Measurements from ENCODE around the gene PXMP4.

Gene PXMP4

DNA sequence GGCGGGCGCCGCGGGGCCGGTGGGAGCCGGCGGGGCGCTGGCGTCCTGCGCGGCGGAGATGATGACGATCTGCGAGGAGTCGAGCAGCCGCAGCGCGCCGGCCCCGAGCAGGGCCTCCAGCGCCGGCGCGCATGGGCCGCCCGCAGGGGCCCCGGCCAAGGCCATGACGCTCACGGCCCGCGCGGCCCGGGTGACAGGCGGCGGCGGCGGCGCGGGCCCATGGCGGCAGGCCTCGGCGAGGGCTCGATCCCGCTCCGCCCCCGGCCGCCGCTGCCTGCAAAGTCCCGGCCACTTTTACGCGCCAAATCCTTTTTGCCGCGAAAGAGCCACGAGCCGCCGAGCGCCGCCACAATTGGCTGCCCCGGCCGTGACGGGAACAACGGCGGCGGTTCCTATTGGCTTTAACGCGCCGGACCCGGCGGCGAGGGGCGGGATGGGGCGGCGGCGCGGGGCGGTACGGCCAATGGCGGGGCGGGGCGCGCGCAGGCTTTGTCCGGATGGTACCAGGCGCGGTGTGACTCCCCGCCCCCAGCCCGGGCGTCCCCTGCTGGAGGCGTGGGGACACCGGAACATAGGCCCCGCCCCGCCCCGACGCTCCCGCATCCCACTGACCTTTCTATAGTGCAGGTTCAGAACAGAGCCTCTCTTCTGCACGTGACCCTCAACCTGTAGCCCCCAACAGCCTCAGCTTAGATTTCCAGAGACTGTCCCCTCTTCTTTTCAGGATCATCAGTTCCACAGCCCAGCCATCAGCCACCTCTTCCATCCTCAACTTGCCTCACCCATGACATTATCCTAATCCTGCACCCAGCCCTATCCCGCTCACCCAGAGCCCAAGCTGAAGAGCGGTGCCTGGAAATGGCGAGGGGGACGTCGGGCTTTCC, 33.8 kb downstream of the PXMP4 start, which contains the start of gene E2F1:
E2F1 (minus strand) TSS at position 286 of the 884 bp plus-strand sequence; CDS start at position 165, 121 bp downstream.
- peak within 1 kb of the TSS; percentile 70 for H3K9ac ChIP-seq (ENCODE audit: low read depth, low read length)
- H3K36me3 ChIP-seq (ENCODE audit: control insufficient read depth, insufficient read depth, low read length), result peaks cover 2% of the 10 kb centered on the region
- H3K27me3 ChIP-seq (ENCODE audit: control insufficient read depth, insufficient read depth, low read length), result peaks cover 12% of the 10 kb centered on the region
- H3K4me3 ChIP-seq (ENCODE audit: low read depth, low read length), result peak within 1 kb of the TSS; percentile 67
- no peaks in the 10 kb centered on the region for H3K9me3 ChIP-seq (ENCODE audit: control insufficient read depth, insufficient read depth, low read length)
- H3K4me1 ChIP-seq (ENCODE audit: control insufficient read depth, insufficient read depth, low read length), result peaks cover 8% of the 10 kb centered on the region

DNA sequence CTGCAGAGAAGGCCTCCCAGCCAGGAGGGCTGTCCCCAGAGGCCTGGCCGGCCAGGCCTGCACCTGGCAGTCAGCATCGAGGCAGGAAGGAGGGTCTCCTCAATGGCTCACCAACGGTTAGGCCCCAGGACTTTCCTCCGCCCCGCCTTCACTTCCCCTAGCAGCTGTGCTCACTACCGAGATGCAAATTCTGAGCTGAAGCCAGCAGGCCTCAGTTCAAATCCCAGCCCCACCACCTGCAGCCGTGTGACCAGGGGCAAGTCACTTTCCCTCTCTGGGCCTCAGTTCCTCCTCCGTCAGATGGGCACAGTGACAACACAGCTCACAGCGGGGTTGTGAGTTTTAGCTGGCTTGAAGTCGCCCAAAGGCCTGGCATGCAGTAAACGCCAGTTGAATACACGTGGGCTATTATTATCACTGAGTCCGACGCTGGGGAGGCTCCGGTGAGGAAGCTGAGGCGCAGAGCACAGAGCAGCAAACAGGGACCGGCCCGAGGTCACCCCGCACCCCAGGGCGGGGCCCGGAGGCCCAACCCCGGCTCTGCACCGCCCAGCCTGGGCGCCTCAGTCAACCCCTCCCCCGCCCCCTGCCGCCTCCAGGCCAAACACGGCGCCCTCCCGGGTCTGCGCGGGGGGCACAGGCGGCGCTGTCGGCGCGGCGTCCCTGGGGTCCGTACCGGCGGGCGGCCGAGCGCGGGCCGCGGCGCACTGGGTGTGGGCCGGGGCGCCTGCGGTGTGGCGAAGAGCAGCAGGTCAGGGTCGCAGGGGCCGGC, 34.6 kb downstream of the PXMP4 start:
- H3K4me3 ChIP-seq (ENCODE audit: low read depth, low read length), result peak overlapping the region; percentile 67
- H3K27me3 ChIP-seq (ENCODE audit: control insufficient read depth, insufficient read depth, low read length), result peaks cover 12% of the 10 kb centered on the region
- peaks cover 2% of the 10 kb centered on the region for H3K36me3 ChIP-seq (ENCODE audit: control insufficient read depth, insufficient read depth, low read length)
- peaks cover 8% of the 10 kb centered on the region for H3K4me1 ChIP-seq (ENCODE audit: control insufficient read depth, insufficient read depth, low read length)
- no peaks in the 10 kb centered on the region for H3K9me3 ChIP-seq (ENCODE audit: control insufficient read depth, insufficient read depth, low read length)
- H3K9ac ChIP-seq (ENCODE audit: low read depth, low read length), result peak overlapping the region; percentile 70

DNA sequence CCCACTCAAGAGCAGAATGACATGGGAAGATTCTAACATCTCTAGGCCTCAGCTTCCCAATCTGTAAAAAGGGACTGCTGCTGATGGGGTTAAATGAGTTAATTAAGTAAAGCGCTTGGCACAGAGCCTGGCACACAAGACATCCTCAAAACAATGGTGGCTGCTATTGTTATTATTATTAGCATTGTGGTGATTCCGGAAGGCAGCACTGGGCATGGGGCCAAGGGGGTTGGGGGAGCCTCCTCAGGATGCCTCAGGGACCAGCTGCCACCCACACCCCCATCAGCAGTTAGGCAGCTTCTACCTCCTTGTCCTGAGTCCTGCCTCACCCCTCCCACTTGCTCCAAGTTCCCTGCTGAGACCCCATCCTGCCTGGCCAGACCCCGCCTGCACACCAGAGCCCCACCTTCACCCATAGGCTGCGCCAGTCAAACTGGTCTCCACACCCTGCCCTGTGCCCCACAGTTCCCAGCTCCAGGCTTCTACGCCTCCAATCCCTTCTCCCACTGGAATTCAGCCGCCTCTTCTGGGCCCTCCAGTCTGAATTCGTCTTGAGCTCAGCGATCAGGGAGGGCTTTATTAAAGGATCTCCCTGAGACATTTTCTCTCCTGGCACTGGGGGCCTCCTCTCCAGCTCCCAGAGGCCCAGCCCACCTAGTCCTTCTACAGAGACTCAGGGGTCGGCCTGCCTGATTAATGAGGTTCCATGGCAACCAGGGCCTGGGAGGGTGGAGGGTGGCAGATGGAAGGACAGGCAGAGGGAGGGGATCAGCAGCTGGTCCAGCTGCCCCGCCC, 35.4 kb downstream of the PXMP4 start:
- peaks cover 9% of the 10 kb centered on the region for H3K27me3 ChIP-seq (ENCODE audit: control insufficient read depth, insufficient read depth, low read length)
- peak overlapping the region; percentile 70 for H3K9ac ChIP-seq (ENCODE audit: low read depth, low read length)
- H3K9me3 ChIP-seq (ENCODE audit: control insufficient read depth, insufficient read depth, low read length), result no peaks in the 10 kb centered on the region
- peaks cover 6% of the 10 kb centered on the region for H3K4me1 ChIP-seq (ENCODE audit: control insufficient read depth, insufficient read depth, low read length)
- peak overlapping the region; percentile 67 for H3K4me3 ChIP-seq (ENCODE audit: low read depth, low read length)
- H3K36me3 ChIP-seq (ENCODE audit: control insufficient read depth, insufficient read depth, low read length), result peaks cover 5% of the 10 kb centered on the region

DNA sequence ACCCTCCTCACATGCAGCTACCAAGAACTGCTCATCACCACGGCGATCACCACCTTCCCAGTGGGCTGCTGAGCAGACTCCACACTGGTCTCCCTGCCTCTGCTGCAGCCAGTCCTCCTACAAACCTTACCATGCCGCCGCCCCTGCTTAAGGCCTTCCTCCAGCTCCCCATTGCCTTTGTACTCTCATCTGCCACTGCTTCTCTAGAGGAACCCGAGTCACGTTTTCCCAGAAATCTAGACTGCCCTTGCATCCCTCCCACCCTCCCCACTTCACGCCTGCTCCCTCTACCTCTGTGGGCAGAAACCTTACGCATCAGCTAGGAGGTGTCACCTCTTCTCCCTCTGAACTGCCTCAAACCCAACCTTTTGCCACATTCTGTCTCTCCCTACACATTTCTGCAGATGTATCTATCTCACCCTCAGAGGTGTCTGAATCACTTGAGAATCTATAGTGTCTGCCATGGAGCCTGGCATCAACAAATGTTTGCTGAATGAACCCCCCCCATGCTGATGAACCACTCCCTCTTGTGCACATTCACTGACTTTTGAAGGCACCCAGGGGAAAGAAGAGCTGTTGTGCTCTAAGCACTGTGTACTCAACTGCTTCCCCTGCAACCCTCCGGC, 38.3 kb downstream of the PXMP4 start:
- H3K9me3 ChIP-seq (ENCODE audit: control insufficient read depth, insufficient read depth, low read length), result no peaks in the 10 kb centered on the region
- peaks cover 5% of the 10 kb centered on the region for H3K4me1 ChIP-seq (ENCODE audit: control insufficient read depth, insufficient read depth, low read length)
- no peak overlapping the region for H3K4me3 ChIP-seq (ENCODE audit: low read depth, low read length)
- H3K27me3 ChIP-seq (ENCODE audit: control insufficient read depth, insufficient read depth, low read length), result no peaks in the 10 kb centered on the region
- H3K36me3 ChIP-seq (ENCODE audit: control insufficient read depth, insufficient read depth, low read length), result peaks cover 27% of the 10 kb centered on the region
- no peak overlapping the region for H3K9ac ChIP-seq (ENCODE audit: low read depth, low read length)

DNA sequence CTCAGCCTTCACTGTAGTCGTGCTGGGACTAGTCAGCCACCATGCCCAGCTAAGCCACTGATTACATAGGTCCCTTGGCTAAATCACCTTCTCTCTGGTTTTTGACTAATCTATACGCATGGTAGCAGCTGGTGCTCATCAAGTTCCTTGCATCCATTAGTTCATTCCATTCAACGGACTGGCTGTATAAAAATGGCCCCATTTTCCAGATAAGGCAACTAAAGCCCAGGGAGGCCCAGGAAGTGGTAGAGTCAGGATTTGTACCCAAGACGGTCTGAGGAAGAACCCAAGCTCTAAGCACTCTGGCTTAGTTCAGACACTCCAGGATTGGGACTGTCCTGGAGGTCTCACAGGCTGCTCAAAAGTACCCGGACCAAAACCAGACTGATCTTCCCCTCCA, 38.8 kb downstream of the PXMP4 start:
- H3K4me3 ChIP-seq (ENCODE audit: low read depth, low read length), result no peak overlapping the region
- no peak overlapping the region for H3K9ac ChIP-seq (ENCODE audit: low read depth, low read length)
- H3K36me3 ChIP-seq (ENCODE audit: control insufficient read depth, insufficient read depth, low read length), result peaks cover 31% of the 10 kb centered on the region
- no peaks in the 10 kb centered on the region for H3K27me3 ChIP-seq (ENCODE audit: control insufficient read depth, insufficient read depth, low read length)
- H3K4me1 ChIP-seq (ENCODE audit: control insufficient read depth, insufficient read depth, low read length), result peaks cover 2% of the 10 kb centered on the region
- no peaks in the 10 kb centered on the region for H3K9me3 ChIP-seq (ENCODE audit: control insufficient read depth, insufficient read depth, low read length)

DNA sequence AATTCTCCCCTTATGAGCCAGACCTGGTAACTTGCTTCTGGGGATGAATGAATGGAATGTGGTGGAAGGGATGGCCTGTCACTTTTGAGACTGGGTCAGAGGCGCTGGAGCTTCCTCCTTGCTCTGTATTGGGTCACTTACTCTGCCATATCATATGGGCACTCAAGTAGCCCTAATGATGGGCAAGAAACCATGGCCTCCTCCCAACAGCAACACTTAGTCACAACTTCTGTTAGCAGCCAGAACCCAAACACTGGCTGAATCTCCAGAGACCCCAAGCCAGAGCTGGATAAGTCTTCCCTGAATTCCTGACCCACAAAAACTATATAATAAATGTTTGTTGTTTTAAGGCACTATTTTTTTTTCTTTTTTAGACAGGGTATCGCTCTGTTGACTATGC, 39.4 kb downstream of the PXMP4 start:
- Histone ChIP-seq H3K36me3 (ENCODE audit: control insufficient read depth, insufficient read depth, low read length) (peaks cover 31% of the 10 kb centered on the region), H3K9ac (ENCODE audit: low read depth, low read length) (no peak overlapping the region), H3K9me3 (ENCODE audit: control insufficient read depth, insufficient read depth, low read length) (no peaks in the 10 kb centered on the region), H3K4me3 (ENCODE audit: low read depth, low read length) (no peak overlapping the region), H3K4me1 (ENCODE audit: control insufficient read depth, insufficient read depth, low read length) (peaks cover 2% of the 10 kb centered on the region), H3K27me3 (ENCODE audit: control insufficient read depth, insufficient read depth, low read length) (no peaks in the 10 kb centered on the region)

DNA sequence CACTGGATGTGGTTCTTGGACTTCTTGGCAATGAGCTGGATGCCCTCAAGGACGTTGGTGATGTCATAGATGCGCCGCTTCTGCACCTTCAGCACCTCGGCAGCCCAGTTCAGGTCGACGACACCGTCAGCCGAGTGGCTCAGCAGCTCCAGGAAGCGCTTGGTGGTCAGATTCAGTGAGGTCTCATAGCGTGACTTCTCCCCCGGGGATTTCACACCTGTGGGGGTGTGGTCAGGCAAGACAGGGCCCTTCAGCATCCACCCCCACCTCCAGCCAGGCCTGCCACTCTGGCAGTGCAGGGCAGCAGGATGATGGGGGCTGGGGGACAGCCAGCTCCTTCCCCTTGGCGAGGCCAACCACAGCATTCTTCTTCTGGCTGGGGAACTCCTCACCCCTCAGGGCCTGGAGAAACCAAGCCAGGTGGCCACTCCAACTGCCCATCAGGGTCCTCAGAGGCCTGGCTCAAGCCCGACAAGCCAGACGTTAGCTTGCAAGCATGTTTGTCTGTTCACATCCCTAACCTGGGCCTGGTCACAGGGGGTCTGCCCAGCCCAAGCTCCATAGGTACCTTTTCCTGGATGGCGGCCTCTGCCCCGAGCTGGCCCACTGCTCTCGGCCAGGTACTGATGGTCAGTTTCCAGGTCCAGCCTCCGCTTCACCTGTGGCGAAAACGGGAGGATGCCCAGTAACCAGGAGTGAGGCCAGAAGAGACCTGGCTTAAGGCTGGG, 40.2 kb downstream of the PXMP4 start:
- Histone ChIP-seq H3K9ac (ENCODE audit: low read depth, low read length) (no peak overlapping the region), H3K4me1 (ENCODE audit: control insufficient read depth, insufficient read depth, low read length) (peaks cover 2% of the 10 kb centered on the region), H3K36me3 (ENCODE audit: control insufficient read depth, insufficient read depth, low read length) (peaks cover 31% of the 10 kb centered on the region), H3K27me3 (ENCODE audit: control insufficient read depth, insufficient read depth, low read length) (no peaks in the 10 kb centered on the region), H3K4me3 (ENCODE audit: low read depth, low read length) (no peak overlapping the region), H3K9me3 (ENCODE audit: control insufficient read depth, insufficient read depth, low read length) (no peaks in the 10 kb centered on the region)

DNA sequence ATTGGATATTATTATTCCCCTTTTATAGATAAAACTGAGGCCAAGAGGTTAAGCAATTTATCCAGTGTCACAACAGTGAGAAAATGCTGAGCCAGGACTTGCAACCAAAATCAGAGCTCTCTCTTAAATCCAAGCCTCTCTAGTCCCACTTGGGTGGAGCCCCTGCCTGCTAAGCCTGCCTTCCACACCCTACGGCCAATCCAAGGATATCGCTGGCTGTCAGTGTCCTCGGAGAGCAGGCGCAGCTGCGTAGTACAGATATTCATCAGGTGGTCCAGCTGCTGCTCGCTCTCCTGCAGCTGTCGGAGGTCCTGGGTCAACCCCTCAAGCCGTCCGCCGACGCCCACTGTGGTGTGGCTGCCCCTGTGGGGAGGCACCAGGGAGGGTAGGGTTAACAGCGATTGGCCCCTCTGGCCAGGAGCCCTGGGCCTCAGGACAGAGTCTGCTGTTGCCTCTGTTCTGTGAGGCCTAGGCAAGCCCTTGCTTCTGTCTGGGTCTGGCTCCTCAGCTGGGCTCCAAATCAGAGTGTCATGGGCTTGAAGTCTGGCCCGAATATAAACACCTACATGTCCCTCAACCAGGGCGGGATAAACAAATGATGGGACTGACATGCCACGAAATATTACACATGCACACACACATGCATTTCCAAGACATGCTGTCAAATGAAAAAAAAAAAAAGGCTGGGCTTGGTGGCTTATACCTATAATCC, 42.0 kb downstream of the PXMP4 start:
- Histone ChIP-seq H3K36me3 (ENCODE audit: control insufficient read depth, insufficient read depth, low read length) (peaks cover 28% of the 10 kb centered on the region), H3K9me3 (ENCODE audit: control insufficient read depth, insufficient read depth, low read length) (no peaks in the 10 kb centered on the region), H3K9ac (ENCODE audit: low read depth, low read length) (no peak overlapping the region), H3K27me3 (ENCODE audit: control insufficient read depth, insufficient read depth, low read length) (no peaks in the 10 kb centered on the region), H3K4me3 (ENCODE audit: low read depth, low read length) (no peak overlapping the region), H3K4me1 (ENCODE audit: control insufficient read depth, insufficient read depth, low read length) (peaks cover 4% of the 10 kb centered on the region)

DNA sequence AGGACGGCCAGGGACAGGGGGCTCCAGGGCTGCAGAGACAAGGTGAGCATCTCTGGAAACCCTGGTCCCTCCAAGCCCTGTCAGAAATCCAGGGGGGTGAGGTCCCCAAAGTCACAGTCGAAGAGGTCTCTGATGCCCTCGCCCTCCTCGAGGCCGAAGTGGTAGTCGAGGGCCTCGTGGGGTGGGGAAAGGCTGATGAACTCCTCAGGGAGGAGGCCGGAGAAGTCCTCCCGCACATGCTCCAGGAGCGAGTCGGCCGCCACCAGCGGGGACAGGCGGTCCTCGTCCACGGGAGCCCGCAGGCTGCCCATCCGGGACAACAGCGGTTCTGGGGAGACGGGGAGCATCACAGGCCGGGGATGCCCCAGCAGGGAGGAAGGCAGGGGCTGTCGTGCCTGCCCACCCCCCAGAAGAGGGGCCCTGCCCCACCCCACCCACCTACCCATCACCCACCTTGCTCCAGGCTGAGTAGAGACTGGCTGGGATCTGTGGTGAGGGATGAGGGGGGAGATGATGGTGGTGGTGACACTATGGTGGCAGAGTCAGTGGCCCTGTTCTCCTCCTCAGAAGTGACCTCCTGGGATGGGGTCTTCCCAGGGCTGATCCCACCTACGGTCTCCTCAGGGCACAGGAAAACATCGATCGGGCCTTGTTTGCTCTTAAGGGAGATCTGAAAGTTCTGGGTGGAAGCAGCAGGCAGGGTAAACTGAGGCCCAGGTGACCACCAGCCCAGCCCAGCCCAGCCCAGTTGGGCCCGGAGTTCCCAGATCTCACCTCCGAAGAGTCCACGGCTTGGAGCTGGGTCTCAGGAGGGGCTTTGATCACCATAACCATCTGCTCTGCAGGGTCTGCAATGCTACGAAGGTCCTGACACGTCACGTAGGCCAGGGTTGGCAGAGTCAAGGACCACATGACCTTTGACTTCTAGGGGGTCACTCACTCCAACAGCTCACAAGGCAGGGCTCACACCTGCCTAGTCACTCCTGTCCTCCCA, 43.2 kb downstream of the PXMP4 start:
- Histone ChIP-seq H3K9ac (ENCODE audit: low read depth, low read length) (no peak overlapping the region), H3K9me3 (ENCODE audit: control insufficient read depth, insufficient read depth, low read length) (no peaks in the 10 kb centered on the region), H3K36me3 (ENCODE audit: control insufficient read depth, insufficient read depth, low read length) (peaks cover 28% of the 10 kb centered on the region), H3K4me1 (ENCODE audit: control insufficient read depth, insufficient read depth, low read length) (peaks cover 4% of the 10 kb centered on the region), H3K4me3 (ENCODE audit: low read depth, low read length) (no peak overlapping the region), H3K27me3 (ENCODE audit: control insufficient read depth, insufficient read depth, low read length) (no peaks in the 10 kb centered on the region)

All from iPS-15b (cell line).